GM12873 (cell line): ENCODE measurements around the gene SLC43A2.

ENCODE experiments used
- CTCF ChIP-seq: IDR thresholded peaks from 2 replicates; pipeline ENCODE4 v1.5.1; 2012; ENCODE audit warnings: low read depth, mild to moderate bottlenecking, moderate library complexity, low read length, control low read depth; ENCODE audit not compliant: insufficient read depth; ENCODE audit errors: missing control alignments

Gene SLC43A2

GRCh38 chr17:1568950-1569810 is 59.5 kb downstream of the SLC43A2 start:
- no peak for TF ChIP-seq CTCF

- TF ChIP-seq CTCF = no peak
Observed at GRCh38 chr17:1566505-1567199, 62.0 kb downstream of the SLC43A2 start.

GRCh38 chr17:1565877-1566276 is 62.8 kb downstream of the SLC43A2 start:
- no peak for TF ChIP-seq CTCF

GRCh38 chr17:1563786-1564613 is 64.6 kb downstream of the SLC43A2 start:
- TF ChIP-seq CTCF = no peak

GRCh38 chr17:1562176-1562643 is 66.4 kb downstream of the SLC43A2 start:
- no peak for TF ChIP-seq CTCF

- peak; percentile 24 for TF ChIP-seq CTCF
Observed at GRCh38 chr17:1561420-1562175, 67.0 kb downstream of the SLC43A2 start.
